A549 (cell line): Measurements from ENCODE around the gene TMOD1. TPM values are rescaled to one million over a fixed set of nuclear protein-coding genes. Genes with fewer than 3 reads are reported as not detected.

ENCODE experiments used
- ATAC-seq, 2 experiments: fragments of 200-7000 bp in 1 of 2; fragments of >200 bp in 1 of 2; cut with Nextera tagmentation in 1 of 2; cut with Tn5 transposase in 1 of 2; 3 replicates each; pipeline versions ENCODE4 v1.8.0 to v1.9.1; 2018 to 2020; ENCODE audit warnings: mild to moderate bottlenecking in 1 of 2, moderate library complexity in 1 of 2
- CTCF ChIA-PET: fragments of 300-600 bp; sonication (Branson Sonifier 250); formaldehyde crosslinking; extraction: SDS; loops from one replicate; lab custom pipeline; 2021; ENCODE audit warnings: antibody characterized with exemption, inconsistent platforms; lab: Yijun Ruan, JAX
- POLR2A ChIA-PET: fragments of 350-600 bp; formaldehyde crosslinking; extraction: SDS; loops from one replicate; lab custom pipeline; 2021; ENCODE audit warnings: antibody characterized with exemption, inconsistent platforms; lab: Yijun Ruan, JAX
- DNase-seq, 2 experiments: peaks; one replicate each; pipeline versions ENCODE4 v3.0.0 to v3.0.0-alpha.2; 2011 to 2016; ENCODE audit warnings: low read depth in 1 of 2, low spot score in 1 of 2
- FAIRE-seq: peaks from 2 replicates; lab custom pipeline; 2011; peaks lifted over from hg19 to GRCh38; lab: Jason Lieb, UNC
- H3K27ac ChIP-seq, 2 experiments: fragments of >200 bp; sonication (Bioruptor Twin); formaldehyde crosslinking; 3 replicates each; pipeline ENCODE4 v1.5.1; 2016 to 2017
- H3K4me1 ChIP-seq: fragments of >200 bp; sonication (Bioruptor Twin); formaldehyde crosslinking; 3 replicates; pipeline ENCODE4 v1.6.1; 2016
- H3K4me2 ChIP-seq: fragments of >200 bp; sonication (Bioruptor Twin); formaldehyde crosslinking; 3 replicates; pipeline ENCODE4 v1.6.1; 2016
- H3K4me3 ChIP-seq: fragments of >200 bp; sonication (Bioruptor Twin); formaldehyde crosslinking; 3 replicates; pipeline ENCODE4 v1.5.1; 2016
- H3K9me3 ChIP-seq: fragments of >200 bp; sonication (Bioruptor Twin); formaldehyde crosslinking; 3 replicates; pipeline ENCODE4 v1.6.1; 2016
- BHLHE40 ChIP-seq: IDR thresholded peaks from 2 replicates; pipeline ENCODE4 v1.6.1; 2012; ENCODE audit warnings: low read depth, low read length, inconsistent platforms
- CEBPB ChIP-seq, 2 experiments: fragments of >200 bp in 1 of 2; sonication (Bioruptor Twin) in 1 of 2; formaldehyde crosslinking in 1 of 2; IDR thresholded peaks; 2 replicates each; pipeline ENCODE4 v1.6.1; 2012 to 2016
- CHD4 ChIP-seq: fragments of 200-600 bp; sonication (generic); IDR thresholded peaks from 2 replicates; pipeline ENCODE4 v1.6.1; 2016; ENCODE audit warnings: antibody characterized with exemption, mild to moderate bottlenecking, borderline replicate concordance
- EHF ChIP-seq: fragments of 250-450 bp; sonication (Bioruptor Pico); IDR thresholded peaks from 2 replicates; pipeline ENCODE4 v1.5.0; 2020; ENCODE audit warnings: mild to moderate bottlenecking
- HEYL ChIP-seq: fragments of 250-450 bp; sonication (Bioruptor Pico); IDR thresholded peaks from 2 replicates; pipeline ENCODE4 v1.8.0; 2021; ENCODE audit warnings: mild to moderate bottlenecking, moderate library complexity
- HOXB5 ChIP-seq: fragments of 250-450 bp; sonication (Bioruptor Pico); IDR thresholded peaks from 2 replicates; pipeline ENCODE4 v1.5.0; 2020; ENCODE audit warnings: mild to moderate bottlenecking, moderate library complexity
- JUN ChIP-seq, 2 experiments: fragments of >200 bp; sonication (Bioruptor Twin); formaldehyde crosslinking; IDR thresholded peaks; 2 replicates in 1 of 2; 3 replicates in 1 of 2; pipeline ENCODE4 v1.6.1; 2016 to 2017
- JUNB ChIP-seq: fragments of >200 bp; sonication (Bioruptor Twin); formaldehyde crosslinking; IDR thresholded peaks from 2 replicates; pipeline ENCODE4 v1.6.1; 2016
- KDM1A ChIP-seq: fragments of 200-600 bp; sonication (generic); IDR thresholded peaks from 2 replicates; pipeline ENCODE4 v1.6.1; 2016; ENCODE audit warnings: low read depth, mild to moderate bottlenecking
- MAFK ChIP-seq: fragments of 450-650 bp; IDR thresholded peaks from 2 replicates; pipeline ENCODE4 v1.6.1; 2014; ENCODE audit not compliant: partially characterized antibody
- NFE2L2 ChIP-seq: fragments of 150-350 bp; conservative IDR thresholded peaks from 2 replicates; pipeline ENCODE4 v1.6.1; 2014; ENCODE audit warnings: low read length
- NR3C1 ChIP-seq: fragments of >200 bp; sonication (Bioruptor Twin); formaldehyde crosslinking; IDR thresholded peaks from 3 replicates; pipeline ENCODE4 v1.6.1; 2017
- POLR2A ChIP-seq: IDR thresholded peaks from 2 replicates; pipeline ENCODE4 v1.6.1; 2012; ENCODE audit warnings: mild to moderate bottlenecking, low read length
- POLR2AphosphoS2 ChIP-seq: conservative IDR thresholded peaks from 2 replicates; pipeline ENCODE4 v1.6.1; 2012; ENCODE audit warnings: low read length, improper control_type of control experiment, inconsistent platforms
- RARB ChIP-seq: fragments of 250-450 bp; sonication (Bioruptor Pico); IDR thresholded peaks from 2 replicates; pipeline ENCODE4 v1.8.0; 2021; ENCODE audit warnings: mild to moderate bottlenecking, moderate library complexity
- RCOR1 ChIP-seq: fragments of 150-350 bp; IDR thresholded peaks from 2 replicates; pipeline ENCODE4 v1.6.1; 2014; ENCODE audit warnings: antibody characterized with exemption, low read length, low read depth
- SMC3 ChIP-seq: fragments of >200 bp; sonication (Bioruptor Twin); formaldehyde crosslinking; IDR thresholded peaks from 3 replicates; pipeline ENCODE4 v1.6.1; 2018; ENCODE audit warnings: inconsistent platforms
- SREBF2 ChIP-seq: fragments of 450-650 bp; IDR thresholded peaks from 2 replicates; pipeline ENCODE4 v1.6.1; 2014; ENCODE audit warnings: mild to moderate bottlenecking, moderate library complexity
- ZC3H11A ChIP-seq: fragments of 450-650 bp; IDR thresholded peaks from 2 replicates; pipeline ENCODE4 v1.6.1; 2014; ENCODE audit warnings: antibody characterized with exemption, mild to moderate bottlenecking
- ZSCAN20 ChIP-seq: fragments of 250-450 bp; sonication (Bioruptor Pico); IDR thresholded peaks from 2 replicates; pipeline ENCODE4 v1.8.0; 2022; ENCODE audit warnings: mild to moderate bottlenecking, moderate library complexity
- WGBS: methylation state at CpG from one replicate; pipeline ENCODE4 v1.1.6; 2017; ENCODE audit errors: missing lambda C conversion rate; 5-methylcytosine and 5-hydroxymethylcytosine counted together
- polyA plus RNA-seq, 4 experiments: library from polyadenylated mRNA; depleted of rRNA in 3 of 4; stranded (reverse); fragments of >200 nt; fragmentation: RNase III in 1 of 4; extraction: RNeasy Plus Mini Kit Qiagen cat#74134 plus additional on column Dnase treatment in 1 of 4; gene quantifications; 2 replicates in 3 of 4; 3 replicates in 1 of 4; pipeline ENCODE4 v1.2.3, GENCODE V29; 2011 to 2017
- TF ChIP-seq, protein P1 (sequence below): IDR thresholded peaks from 2 replicates; pipeline ENCODE4 v1.6.1; 2012; ENCODE audit warnings: low read depth, borderline replicate concordance
- TF ChIP-seq, protein P2 (sequence below): IDR thresholded peaks from 2 replicates; pipeline ENCODE4 v1.6.1; 2012
- TF ChIP-seq, protein P3 (sequence below): fragments of 150-350 bp; IDR thresholded peaks from 2 replicates; pipeline ENCODE4 v1.6.1; 2014; ENCODE audit warnings: low read depth, mild to moderate bottlenecking, low read length
- TF ChIP-seq, protein P4 (sequence below): fragments of 250-450 bp; sonication (Bioruptor Pico); IDR thresholded peaks from 2 replicates; pipeline ENCODE4 v1.5.0; 2021; ENCODE audit warnings: mild to moderate bottlenecking, moderate library complexity, borderline replicate concordance

The TMOD1 gene
- polyA plus RNA-seq, 2 of the 4 experiments (the other 2 are of a cell fraction), result 0.28 to 0.80 TPM

DNA sequence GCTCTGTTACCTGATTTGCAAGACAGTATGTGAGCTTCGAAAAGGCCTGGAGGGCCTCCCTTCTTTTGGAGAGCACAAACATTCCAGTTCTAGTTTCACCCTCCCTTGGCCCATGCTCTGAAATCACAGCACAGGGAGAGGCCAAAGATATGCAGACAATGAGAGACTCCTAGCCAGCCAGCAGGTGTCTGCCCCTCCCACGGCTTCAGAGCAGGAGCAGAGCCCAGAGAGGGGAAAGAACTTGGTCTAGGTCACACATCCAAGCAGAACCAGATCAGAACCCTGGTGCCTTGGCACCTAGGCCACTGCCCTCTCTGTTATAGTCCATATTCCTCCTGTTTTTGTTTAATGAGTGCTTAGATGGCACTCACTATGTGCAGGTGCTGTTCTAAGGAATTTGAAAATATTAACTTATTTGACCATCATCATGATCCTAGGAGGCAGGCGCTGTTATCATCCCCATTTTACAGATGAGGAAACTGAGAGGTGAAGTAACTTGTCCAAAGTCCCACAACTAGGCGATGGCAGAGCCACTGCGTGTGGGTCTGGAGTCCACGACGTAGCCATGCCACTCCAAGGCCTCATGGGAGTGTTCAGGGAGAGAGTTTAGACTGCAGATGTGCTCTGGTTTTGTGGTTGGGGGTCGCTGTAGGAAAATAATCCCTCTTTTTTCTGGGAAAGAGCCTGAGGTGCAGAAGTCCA is 27.2 kb downstream of the TMOD1 start:
- ATAC-seq, result peak; percentile 45 to 63; a peak in 3 of 6 replicates
- DNase-seq, result no peak
- Histone ChIP-seq H3K9me3 (no peaks in the 10 kb centered on the region), H3K27ac (peak overlapping the region; percentile 16 to 67; a peak in 4 of 6 replicates), H3K4me3 (no peak overlapping the region), H3K4me2 (no peak overlapping the region), H3K4me1 (peaks cover 7% of the 10 kb centered on the region; the same call in 1 of the 3 replicates)
- FAIRE-seq, result no peak
- POLR2A ChIA-PET, result no interaction called here
- TF ChIP-seq POLR2A, result no peak
- TF ChIP-seq, protein P1, sequence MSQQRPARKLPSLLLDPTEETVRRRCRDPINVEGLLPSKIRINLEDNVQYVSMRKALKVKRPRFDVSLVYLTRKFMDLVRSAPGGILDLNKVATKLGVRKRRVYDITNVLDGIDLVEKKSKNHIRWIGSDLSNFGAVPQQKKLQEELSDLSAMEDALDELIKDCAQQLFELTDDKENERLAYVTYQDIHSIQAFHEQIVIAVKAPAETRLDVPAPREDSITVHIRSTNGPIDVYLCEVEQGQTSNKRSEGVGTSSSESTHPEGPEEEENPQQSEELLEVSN, result no peak
- no peak for TF ChIP-seq NR3C1
- TF ChIP-seq, protein P2, sequence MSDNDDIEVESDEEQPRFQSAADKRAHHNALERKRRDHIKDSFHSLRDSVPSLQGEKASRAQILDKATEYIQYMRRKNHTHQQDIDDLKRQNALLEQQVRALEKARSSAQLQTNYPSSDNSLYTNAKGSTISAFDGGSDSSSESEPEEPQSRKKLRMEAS, result no peak
- no peak for TF ChIP-seq JUNB
- no peak for TF ChIP-seq POLR2AphosphoS2
- no peak for TF ChIP-seq ZC3H11A
- TF ChIP-seq ZSCAN20 (CRISPR knock-in tag), result no peak
- CTCF ChIA-PET, result interaction anchor here (0.8 to 2.3 kb wide), 4 partner anchors 23 to 142 kb away, joined by 3 to 5 read pairs (median 3); no protein-coding TSS in a partner anchor
- 85% methylated on average over 8 of the region's 8 CpGs for WGBS

DNA sequence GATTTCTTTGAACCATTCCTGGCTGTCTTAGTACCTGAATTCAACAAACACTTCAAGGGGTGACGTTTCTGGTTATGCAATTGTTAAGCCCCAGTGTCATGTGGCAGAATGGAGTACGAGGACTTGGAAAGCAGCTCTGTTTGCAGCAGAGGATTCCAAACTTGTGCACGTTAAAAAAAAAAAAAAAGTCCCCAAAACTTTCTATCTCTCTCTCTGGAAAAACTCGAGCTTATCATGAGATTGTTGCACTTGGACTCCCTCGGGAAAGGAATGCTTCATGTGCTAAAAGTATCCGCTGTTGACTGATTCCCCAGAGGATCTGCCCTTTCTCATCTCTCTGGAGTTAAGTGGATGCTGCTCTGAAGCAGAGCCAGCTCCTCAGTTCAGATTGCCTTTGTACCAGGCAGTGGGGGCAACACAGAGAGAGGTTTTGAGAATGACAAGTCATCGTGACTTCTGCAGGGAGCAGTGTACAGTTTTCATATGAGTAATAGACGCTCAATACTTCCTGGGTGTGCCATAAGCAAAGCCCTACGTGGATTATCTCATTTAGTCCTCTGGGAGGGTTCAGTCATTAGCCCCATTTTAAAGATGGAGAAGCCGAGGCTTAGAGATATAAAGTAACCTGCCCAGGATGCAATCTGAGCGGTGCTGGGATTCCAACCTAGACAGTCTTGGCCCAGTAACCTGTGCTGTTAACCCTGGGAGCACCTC is 28.1 kb downstream of the TMOD1 start:
- peak overlapping the region in 1 of 2 experiments; percentile 67; a peak in 3 of 6 replicates for H3K27ac ChIP-seq
- H3K4me2 ChIP-seq, result peak overlapping the region; percentile 20; the same call in 1 of the 3 replicates
- peak; percentile 67 to 81; a peak in 5 of 6 replicates for ATAC-seq
- H3K9me3 ChIP-seq, result no peaks in the 10 kb centered on the region
- FAIRE-seq, result no peak
- H3K4me3 ChIP-seq, result no peak overlapping the region
- CTCF ChIA-PET, result interaction anchor here (0.8 to 1.5 kb wide), 3 partner anchors 60 to 142 kb away, joined by 3 read pairs; no protein-coding TSS in a partner anchor
- WGBS, result 44% methylated on average over 11 of the region's 11 CpGs
- POLR2A ChIA-PET, result interaction anchor here (0.6 to 0.7 kb wide), 2 partner anchors 26 to 103 kb away, joined by 3 read pairs; partner anchors contain the start of gene TSTD2
- peaks cover 7% of the 10 kb centered on the region; the same call in 1 of the 3 replicates for H3K4me1 ChIP-seq
- TF ChIP-seq RARB (CRISPR knock-in tag) (no peak), JUN (IDR thresholded peaks at IDR 0.05) (no peak), HOXB5 (no peak), HEYL (CRISPR knock-in tag) (no peak), KDM1A (no peak), NFE2L2 (peak; percentile 69), ZC3H11A (no peak), MAFK (peak; percentile 75), RCOR1 (0 out of 2 replicates have a peak, but pooled peaks have one; percentile 34)
- TF ChIP-seq, protein P3, sequence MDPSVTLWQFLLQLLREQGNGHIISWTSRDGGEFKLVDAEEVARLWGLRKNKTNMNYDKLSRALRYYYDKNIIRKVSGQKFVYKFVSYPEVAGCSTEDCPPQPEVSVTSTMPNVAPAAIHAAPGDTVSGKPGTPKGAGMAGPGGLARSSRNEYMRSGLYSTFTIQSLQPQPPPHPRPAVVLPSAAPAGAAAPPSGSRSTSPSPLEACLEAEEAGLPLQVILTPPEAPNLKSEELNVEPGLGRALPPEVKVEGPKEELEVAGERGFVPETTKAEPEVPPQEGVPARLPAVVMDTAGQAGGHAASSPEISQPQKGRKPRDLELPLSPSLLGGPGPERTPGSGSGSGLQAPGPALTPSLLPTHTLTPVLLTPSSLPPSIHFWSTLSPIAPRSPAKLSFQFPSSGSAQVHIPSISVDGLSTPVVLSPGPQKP, result no peak
- TF ChIP-seq, all 56 proteins: peak for 3
- DNase-seq, result peak; percentile 36 to 73

DNA sequence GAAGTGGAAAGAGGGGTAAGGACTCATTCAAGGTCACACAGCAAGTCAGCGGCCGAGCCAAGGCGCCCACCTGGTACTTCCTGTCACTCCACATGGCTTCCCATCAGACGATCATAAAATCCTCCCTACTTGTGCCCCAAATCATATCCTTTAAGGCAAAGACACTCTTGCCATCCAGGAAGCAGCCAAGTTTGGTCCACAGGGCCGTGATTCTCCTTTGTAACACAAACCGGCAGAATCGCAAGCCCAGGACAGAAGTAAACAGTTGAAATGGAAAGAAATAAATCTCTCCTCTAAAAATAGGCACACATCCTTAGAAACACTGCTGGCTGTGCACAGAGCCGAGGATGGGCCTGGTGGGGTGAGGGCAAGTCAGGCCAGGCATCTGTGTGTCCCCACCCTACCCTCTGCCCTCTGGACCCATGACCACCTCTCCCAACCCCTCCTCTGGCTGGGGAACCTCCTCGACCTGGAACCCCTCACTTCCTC is 30.5 kb downstream of the TMOD1 start:
- no peak for ATAC-seq
- TF ChIP-seq CEBPB (IDR thresholded peaks at IDR 0.05) (no peak), SMC3 (no peak), MAFK (no peak), EHF (CRISPR knock-in tag) (no peak), ZSCAN20 (CRISPR knock-in tag) (no peak), BHLHE40 (no peak), CHD4 (no peak), HEYL (CRISPR knock-in tag) (no peak), SREBF2 (no peak)
- TF ChIP-seq, protein P3, result no peak
- TF ChIP-seq, protein P4, sequence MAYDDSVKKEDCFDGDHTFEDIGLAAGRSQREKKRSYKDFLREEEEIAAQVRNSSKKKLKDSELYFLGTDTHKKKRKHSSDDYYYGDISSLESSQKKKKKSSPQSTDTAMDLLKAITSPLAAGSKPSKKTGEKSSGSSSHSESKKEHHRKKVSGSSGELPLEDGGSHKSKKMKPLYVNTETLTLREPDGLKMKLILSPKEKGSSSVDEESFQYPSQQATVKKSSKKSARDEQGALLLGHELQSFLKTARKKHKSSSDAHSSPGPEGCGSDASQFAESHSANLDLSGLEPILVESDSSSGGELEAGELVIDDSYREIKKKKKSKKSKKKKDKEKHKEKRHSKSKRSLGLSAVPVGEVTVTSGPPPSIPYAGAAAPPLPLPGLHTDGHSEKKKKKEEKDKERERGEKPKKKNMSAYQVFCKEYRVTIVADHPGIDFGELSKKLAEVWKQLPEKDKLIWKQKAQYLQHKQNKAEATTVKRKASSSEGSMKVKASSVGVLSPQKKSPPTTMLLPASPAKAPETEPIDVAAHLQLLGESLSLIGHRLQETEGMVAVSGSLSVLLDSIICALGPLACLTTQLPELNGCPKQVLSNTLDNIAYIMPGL (CRISPR knock-in tag), result no peak

More for the DNA sequence above, 30.5 kb downstream of the TMOD1 start:
- FAIRE-seq (no peak), DNase-seq (no peak)
- ChIA-PET POLR2A (no interaction called here), CTCF (interaction anchor here (3.1 kb wide), 1 partner anchor 16 kb away, joined by 11 read pairs; no protein-coding TSS in a partner anchor)
- WGBS, result 71% methylated on average over 9 of the region's 9 CpGs
- no peak overlapping the region for H3K4me3 ChIP-seq
- no peak overlapping the region for H3K4me2 ChIP-seq
- no peaks in the 10 kb centered on the region for H3K9me3 ChIP-seq
- peaks cover 7% of the 10 kb centered on the region; the same call in 1 of the 3 replicates for H3K4me1 ChIP-seq
- H3K27ac ChIP-seq, result no peak overlapping the region
